ENCODE results near the gene MACROD1. TPM values are rescaled to one million over a fixed set of nuclear protein-coding genes. Genes with fewer than 3 reads are reported as not detected.

Gene MACROD1
- total and polyA plus RNA-seq, 10 of the 15 experiments (the other 5 are each of a cell fraction or from before 2014, with no cell fraction given) = 1.2 to 22.7 (median 11.3) TPM; not detected in 1

- Histone ChIP-seq H3K36me3 (ENCODE audit: control insufficient read depth in 2 of 2, insufficient read depth in 2 of 2, low read length in 1 of 2) (no peaks in the 10 kb centered on the region), H3K79me2 (ENCODE audit: control insufficient read depth, insufficient read depth, low read length) (no peaks in the 10 kb centered on the region), H3K4me2 (ENCODE audit: control insufficient read depth, insufficient read depth) (no peak overlapping the region), H3K4me1 (ENCODE audit: control insufficient read depth, insufficient read depth, low read length) (no peaks in the 10 kb centered on the region), H3K27me3 (replicated peaks in 1 of 2; ENCODE audit: control insufficient read depth in 2 of 2, insufficient read depth in 2 of 2, low read length in 1 of 2) (no peaks in the 10 kb centered on the region), H2AFZ (ENCODE audit: control insufficient read depth, low read depth, low read length) (no peak overlapping the region), H3K27ac (ENCODE audit: control insufficient read depth, insufficient read depth) (no peak overlapping the region), H3K9ac (ENCODE audit: control insufficient read depth, insufficient read depth, low read length) (no peak overlapping the region), H3K9me3 (replicated peaks; ENCODE audit: control insufficient read depth, insufficient read depth, low read length) (peaks cover 3% of the 10 kb centered on the region; the same call in 2 of the 3 replicates), H3K4me3 (no peak overlapping the region), H4K20me1 (ENCODE audit: control insufficient read depth, insufficient read depth) (no peaks in the 10 kb centered on the region)
- ChIA-PET POLR2A (no interaction called here), SMC1A (ENCODE audit: uncharacterized antibody, unreplicated experiment) (no interaction called here), CTCF (no interaction called here), RAD21 (ENCODE audit: unreplicated experiment) (no interaction called here)
- WGBS (ENCODE audit: insufficient coverage, insufficient replicate concordance, low lambda C conversion rate, missing lambda C conversion rate) = 59% methylated on average over 16 of the region's 16 CpGs
- no peak for DNase-seq (ENCODE audit: low read depth, low spot score)
- intact Hi-C loops (cut with micrococcal nuclease; ENCODE audit: unreplicated experiment) (no loop called here), in situ Hi-C loops (cut with MboI) (no loop called here)
- no peak for ATAC-seq
- TF ChIP-seq MTA3 (IDR thresholded peaks at IDR 0.05; ENCODE audit: borderline replicate concordance, low read length) (no peak), CBX3 (IDR thresholded peaks at IDR 0.05; ENCODE audit: borderline replicate concordance, low read depth) (no peak), TBL1XR1 (IDR thresholded peaks at IDR 0.05; ENCODE audit: low read depth, low read length) (no peak), CUX1 (IDR thresholded peaks at IDR 0.05; ENCODE audit: insufficient replicate concordance, low read depth, low read length) (no peak), GABPA (IDR thresholded peaks at IDR 0.05; ENCODE audit: low read depth) (no peak), FOXK2 (IDR thresholded peaks at IDR 0.05) (no peak), E2F4 (IDR thresholded peaks at IDR 0.05; ENCODE audit: low read depth, low read length) (no peak), CEBPZ (IDR thresholded peaks at IDR 0.05; ENCODE audit: low read depth, low read length) (no peak), ZBTB40 (IDR thresholded peaks at IDR 0.05; ENCODE audit: borderline replicate concordance) (no peak)
- no TSS peak for BruUV-seq (replicated peaks)
- FAIRE-seq = no peak
Observed at GRCh38 chr11:64013141-64013896, 152.6 kb downstream of the MACROD1 start.

Measured in GM12878 (cell line).